Activated T-cell treated with anti-CD3 and anti-CD28 coated beads, Interleukin-2, amount 50 U/mL, for 72 hours (primary cell): ENCODE data around the gene RAB43. TPM values are rescaled to one million over a fixed set of nuclear protein-coding genes. Genes with fewer than 3 reads are reported as not detected.

Experiments
- ATAC-seq, 2 donors: fragments of 150-1000 bp; cut with Tn5 transposase; replicated peaks in 1 of 2; 2 replicates each; pipeline ENCODE4 v1.10.0; 2021; ENCODE audit warnings: moderate library complexity in 2 of 2, mild to moderate bottlenecking in 1 of 2
- DNase-seq, 2 donors: peaks; one replicate each; pipeline ENCODE4 v3.0.0; 2021 to 2022; ENCODE audit warnings: mixed read lengths in 1 of 2
- H3K27ac Mint-ChIP-seq: one replicate; pipeline ENCODE4 v1.8.0; 2022; ENCODE audit warnings: mild to moderate bottlenecking, moderate library complexity, mixed read lengths
- H3K27me3 Mint-ChIP-seq: one replicate; pipeline ENCODE4 v1.8.0; 2022; ENCODE audit warnings: low read depth, mixed read lengths
- H3K36me3 Mint-ChIP-seq, 2 donors: one replicate each; pipeline ENCODE4 v1.8.0; 2022; ENCODE audit warnings: mixed read lengths in 2 of 2, mild to moderate bottlenecking in 1 of 2; ENCODE audit not compliant: insufficient read depth in 2 of 2
- H3K4me1 Mint-ChIP-seq: one replicate; pipeline ENCODE4 v1.8.0; 2022; ENCODE audit warnings: low read depth, mixed read lengths
- H3K4me3 Mint-ChIP-seq, 2 donors: one replicate each; pipeline ENCODE4 v1.8.0; 2022; ENCODE audit warnings: mild to moderate bottlenecking in 2 of 2, mixed read lengths in 2 of 2, moderate library complexity in 2 of 2
- H3K9me3 Mint-ChIP-seq, 2 donors: one replicate each; pipeline ENCODE4 v1.8.0; 2022; ENCODE audit warnings: mixed read lengths in 2 of 2
- total RNA-seq, 2 donors: library from RNA; stranded (reverse); gene quantifications; one replicate each; pipeline ENCODE4 v1.2.3, GENCODE V29; 2022

RAB43 gene
- total RNA-seq, 2 donors from 2014 or later = 82.5 to 95.5 TPM

- no peak for DNase-seq
- Mint-ChIP-seq H3K4me3 (peak overlapping the region; percentile 38 to 47), H3K27me3 (no peaks in the 10 kb centered on the region), H3K9me3 (peaks cover 5% of the 10 kb centered on the region in 2 donors), H3K36me3 (peaks cover 4 to 9% of the 10 kb centered on the region in 2 donors), H3K27ac (no peak overlapping the region), H3K4me1 (peaks cover 4% of the 10 kb centered on the region)
- peak; percentile 68 to 75 for ATAC-seq
Observed at GRCh38 chr3:129046037-129046731, 75.4 kb downstream of the RAB43 start.

GRCh38 chr3:129045675-129046036 is 75.9 kb downstream of the RAB43 start:
- peaks cover 5% of the 10 kb centered on the region in 2 donors for H3K9me3 Mint-ChIP-seq
- DNase-seq = peak; percentile 59 to 60
- ATAC-seq = peak; percentile 94
- peaks cover 4% of the 10 kb centered on the region for H3K4me1 Mint-ChIP-seq
- H3K4me3 Mint-ChIP-seq = peak overlapping the region; percentile 47 to 58
- H3K36me3 Mint-ChIP-seq = peaks cover 4 to 9% of the 10 kb centered on the region in 2 donors
- H3K27ac Mint-ChIP-seq = no peak overlapping the region
- no peaks in the 10 kb centered on the region for H3K27me3 Mint-ChIP-seq

GRCh38 chr3:129040579-129041300 is 80.9 kb downstream of the RAB43 start:
- Mint-ChIP-seq H3K36me3 (peaks cover 0 to 2% of the 10 kb centered on the region in 2 donors), H3K4me1 (peaks cover 4% of the 10 kb centered on the region), H3K27ac (no peak overlapping the region), H3K4me3 (no peak overlapping the region), H3K9me3 (no peaks in the 10 kb centered on the region), H3K27me3 (peaks cover 11% of the 10 kb centered on the region)
- DNase-seq = no peak
- ATAC-seq = no peak

GRCh38 chr3:129040039-129040336 is 81.6 kb downstream of the RAB43 start:
- Mint-ChIP-seq H3K4me3 (no peak overlapping the region), H3K27me3 (peaks cover 11% of the 10 kb centered on the region), H3K9me3 (no peaks in the 10 kb centered on the region), H3K27ac (no peak overlapping the region), H3K4me1 (peaks cover 2% of the 10 kb centered on the region), H3K36me3 (peaks cover 0 to 2% of the 10 kb centered on the region in 2 donors)
- DNase-seq (no peak), ATAC-seq (no peak)

GRCh38 chr3:129039271-129040038 is 82.1 kb downstream of the RAB43 start:
- ATAC-seq = no peak
- no peak overlapping the region for H3K4me3 Mint-ChIP-seq

GRCh38 chr3:129038121-129038855 is 83.3 kb downstream of the RAB43 start:
- no peak overlapping the region for H3K4me3 Mint-ChIP-seq
- H3K4me1 Mint-ChIP-seq = no peaks in the 10 kb centered on the region
- H3K9me3 Mint-ChIP-seq = no peaks in the 10 kb centered on the region
- no peaks in the 10 kb centered on the region for H3K36me3 Mint-ChIP-seq
- ATAC-seq (no peak), DNase-seq (no peak)
- H3K27ac Mint-ChIP-seq = no peak overlapping the region
- H3K27me3 Mint-ChIP-seq = peaks cover 11% of the 10 kb centered on the region

More at GRCh38 chr3:129039271-129040038, 82.1 kb downstream of the RAB43 start:
- DNase-seq = no peak
- Mint-ChIP-seq H3K4me1 (no peaks in the 10 kb centered on the region), H3K36me3 (peaks cover 0 to under 1% of the 10 kb centered on the region in 2 donors), H3K9me3 (no peaks in the 10 kb centered on the region), H3K27ac (no peak overlapping the region), H3K27me3 (peaks cover 11% of the 10 kb centered on the region)

Other genes starting within 250 kb of the RAB43 start
- gene ACAD9, start 242.2 kb downstream of the RAB43 start, total RNA-seq = 10 to 100 TPM; 21.9 to 30.0 TPM
- gene CFAP92, start 127.7 kb downstream of the RAB43 start, total RNA-seq = 1 to 10 TPM; 1.1 TPM
- under 1 TPM; 0.26 to 0.42 TPM for gene EFCC1, start 120.5 kb downstream of the RAB43 start, total RNA-seq
- gene GP9, start 61.0 kb downstream of the RAB43 start, total RNA-seq = not detected
- 10 to 100 TPM; 50.2 to 68.9 TPM for gene ISY1, start 39.3 kb upstream of the RAB43 start, total RNA-seq
- 100 to 1,000 TPM; 450 to 480 TPM for gene CNBP, start 62.1 kb upstream of the RAB43 start, total RNA-seq
- 100 to 1,000 TPM; 183 to 205 TPM for gene COPG1, start 127.8 kb upstream of the RAB43 start, total RNA-seq
- 10 to 100 TPM; 66.6 to 84.3 TPM for gene HMCES, start 157.1 kb upstream of the RAB43 start, total RNA-seq